ENCODE data around the gene HMGCLL1.

The HMGCLL1 gene

DNA sequence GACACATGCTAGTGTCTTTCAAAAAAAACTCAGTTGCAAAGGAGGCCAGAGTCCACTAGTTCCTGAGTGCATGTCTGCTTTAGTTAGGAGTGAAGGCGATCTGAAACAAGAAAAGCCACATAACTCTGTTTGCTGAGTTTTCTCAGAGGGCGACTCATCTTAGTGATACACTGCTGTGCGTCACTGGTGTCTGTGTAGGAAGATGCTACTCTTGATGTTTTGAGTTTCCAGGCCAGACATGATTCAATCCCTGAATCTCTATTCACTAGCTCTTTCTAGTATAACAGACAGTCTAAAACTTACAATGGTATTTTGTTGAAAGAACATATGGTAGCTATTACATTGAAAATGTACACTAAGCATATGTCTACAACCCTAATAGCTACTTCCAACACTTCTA is 190.8 kb downstream of the HMGCLL1 start:
- TF ChIP-seq, protein P1, sequence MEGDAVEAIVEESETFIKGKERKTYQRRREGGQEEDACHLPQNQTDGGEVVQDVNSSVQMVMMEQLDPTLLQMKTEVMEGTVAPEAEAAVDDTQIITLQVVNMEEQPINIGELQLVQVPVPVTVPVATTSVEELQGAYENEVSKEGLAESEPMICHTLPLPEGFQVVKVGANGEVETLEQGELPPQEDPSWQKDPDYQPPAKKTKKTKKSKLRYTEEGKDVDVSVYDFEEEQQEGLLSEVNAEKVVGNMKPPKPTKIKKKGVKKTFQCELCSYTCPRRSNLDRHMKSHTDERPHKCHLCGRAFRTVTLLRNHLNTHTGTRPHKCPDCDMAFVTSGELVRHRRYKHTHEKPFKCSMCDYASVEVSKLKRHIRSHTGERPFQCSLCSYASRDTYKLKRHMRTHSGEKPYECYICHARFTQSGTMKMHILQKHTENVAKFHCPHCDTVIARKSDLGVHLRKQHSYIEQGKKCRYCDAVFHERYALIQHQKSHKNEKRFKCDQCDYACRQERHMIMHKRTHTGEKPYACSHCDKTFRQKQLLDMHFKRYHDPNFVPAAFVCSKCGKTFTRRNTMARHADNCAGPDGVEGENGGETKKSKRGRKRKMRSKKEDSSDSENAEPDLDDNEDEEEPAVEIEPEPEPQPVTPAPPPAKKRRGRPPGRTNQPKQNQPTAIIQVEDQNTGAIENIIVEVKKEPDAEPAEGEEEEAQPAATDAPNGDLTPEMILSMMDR (IDR thresholded peaks at IDR 0.05; ENCODE audit: low read depth, low read length), result no peak
- H3K4me3 ChIP-seq (ENCODE audit: low read depth, low read length), result no peak overlapping the region

Data from WI38 (cell line).